GM19099 (cell line): ENCODE measurements around the gene ATP5ME.

Source experiments
- POLR2A ChIP-seq: IDR thresholded peaks from 3 replicates; pipeline ENCODE4 v1.6.1; 2011; ENCODE audit warnings: low read depth; ENCODE audit not compliant: insufficient read length; ENCODE audit errors: extremely low read depth

Gene ATP5ME

GRCh38 chr4:649293-649625 is 24.8 kb downstream of the ATP5ME start:
- TF ChIP-seq POLR2A, result no peak

- no peak for TF ChIP-seq POLR2A
Measured at GRCh38 chr4:648579-649292, 25.3 kb downstream of the ATP5ME start.

GRCh38 chr4:647481-647880 is 26.6 kb downstream of the ATP5ME start:
- no peak for TF ChIP-seq POLR2A

- TF ChIP-seq POLR2A, result no peak
Measured at GRCh38 chr4:646460-646859, 27.6 kb downstream of the ATP5ME start.

GRCh38 chr4:637536-638280 is 36.4 kb downstream of the ATP5ME start:
- no peak for TF ChIP-seq POLR2A

- TF ChIP-seq POLR2A, result no peak
Measured at GRCh38 chr4:636628-637159, 37.4 kb downstream of the ATP5ME start.

GRCh38 chr4:635851-636627 is 38.0 kb downstream of the ATP5ME start:
- no peak for TF ChIP-seq POLR2A

GRCh38 chr4:634599-634985 is 39.5 kb downstream of the ATP5ME start:
- no peak for TF ChIP-seq POLR2A

GRCh38 chr4:633976-634598 is 40.0 kb downstream of the ATP5ME start:
- no peak for TF ChIP-seq POLR2A

- TF ChIP-seq POLR2A, result no peak
Measured at GRCh38 chr4:633406-633805, 40.7 kb downstream of the ATP5ME start.

GRCh38 chr4:632926-633325 is 41.1 kb downstream of the ATP5ME start:
- no peak for TF ChIP-seq POLR2A

GRCh38 chr4:632196-632790 is 41.8 kb downstream of the ATP5ME start:
- no peak for TF ChIP-seq POLR2A

- no peak for TF ChIP-seq POLR2A
Measured at GRCh38 chr4:630656-631055, 43.4 kb downstream of the ATP5ME start.

- no peak for TF ChIP-seq POLR2A
Measured at GRCh38 chr4:629915-630641, 44.0 kb downstream of the ATP5ME start.
